GM18498 (cell line): ENCODE measurements around the gene ZNF362.
A peak's percentile ranks its signal among the peaks of the same experiment; 100 is the strongest.

ENCODE experiments used
- ATAC-seq: cut with Tn5 transposase; IDR thresholded peaks from one replicate; pipeline ENCODE4 v1.9.1; 2021; ENCODE audit warnings: mild to moderate bottlenecking, moderate library complexity; ENCODE audit not compliant: unreplicated experiment

ZNF362 gene

GRCh38 chr1:33244143-33244808, 12.0 kb upstream of the ZNF362 start:
- ATAC-seq = no peak

GRCh38 chr1:33244809-33245186, 11.5 kb upstream of the ZNF362 start:
- ATAC-seq = no peak

GRCh38 chr1:33246171-33246570, 10.1 kb upstream of the ZNF362 start:
- ATAC-seq = no peak

- no peak for ATAC-seq
Measured at GRCh38 chr1:33247545-33247944, 8.7 kb upstream of the ZNF362 start.

- ATAC-seq = no peak
Measured at GRCh38 chr1:33248244-33248643, 8.0 kb upstream of the ZNF362 start.

GRCh38 chr1:33249422-33249821, 6.9 kb upstream of the ZNF362 start:
- no peak for ATAC-seq

- ATAC-seq = no peak
Measured at GRCh38 chr1:33250217-33250616, 6.1 kb upstream of the ZNF362 start.

GRCh38 chr1:33250724-33251123, 5.6 kb upstream of the ZNF362 start:
- ATAC-seq = no peak

- ATAC-seq = no peak
Measured at GRCh38 chr1:33254491-33254890, 1.8 kb upstream of the ZNF362 start.

- peak; percentile 27 for ATAC-seq
Measured at GRCh38 chr1:33255347-33256220, 708 bp upstream of the ZNF362 start.

- peak; percentile 21 for ATAC-seq
Measured at GRCh38 chr1:33256221-33256470, 146 bp upstream of the ZNF362 start.

- no peak for ATAC-seq
Measured at GRCh38 chr1:33257207-33257771, 997 bp downstream of the ZNF362 start.

GRCh38 chr1:33257772-33258712, 1.8 kb downstream of the ZNF362 start:
- no peak for ATAC-seq

- no peak for ATAC-seq
Measured at GRCh38 chr1:33258788-33259274, 2.5 kb downstream of the ZNF362 start.

GRCh38 chr1:33259879-33260278, 3.6 kb downstream of the ZNF362 start:
- no peak for ATAC-seq

- ATAC-seq = no peak
Measured at GRCh38 chr1:33260439-33260838, 4.1 kb downstream of the ZNF362 start.

GRCh38 chr1:33261344-33261743, 5.1 kb downstream of the ZNF362 start:
- no peak for ATAC-seq

- ATAC-seq = no peak
Measured at GRCh38 chr1:33263890-33264504, 7.7 kb downstream of the ZNF362 start.

GRCh38 chr1:33265780-33266605, 9.7 kb downstream of the ZNF362 start:
- no peak for ATAC-seq

GRCh38 chr1:33266766-33267165, 10.5 kb downstream of the ZNF362 start:
- ATAC-seq = no peak
